HepG2 (cell line): Measurements from ENCODE around the gene DDC. TPM values are rescaled to one million over a fixed set of nuclear protein-coding genes. Genes with fewer than 3 reads are reported as not detected.
A peak's percentile ranks its signal among the peaks of the same experiment; 100 is the strongest.

Source experiments
- ATAC-seq: fragments of 200-7000 bp; cut with Tn5 transposase; 3 replicates; pipeline ENCODE4 v1.9.1; 2020; ENCODE audit warnings: mild to moderate bottlenecking, moderate library complexity
- BruUV-seq: library from RNA; stranded (reverse); fragments of 400-500 nt; replicated peaks from 2 replicates; lab custom pipeline; 2021; lab: Mats Ljungman, UMichigan
- CTCF ChIA-PET: fragments of 300-600 bp; formaldehyde crosslinking; extraction: SDS; loops from one replicate; lab custom pipeline; 2021; ENCODE audit warnings: low total read pairs, inconsistent platforms, low intra/inter-chr PET ratio; lab: Yijun Ruan, JAX
- POLR2A ChIA-PET: fragments of 350-600 bp; sonication (Branson Sonifier 250); formaldehyde crosslinking; loops from one replicate; lab custom pipeline; 2020; ENCODE audit warnings: antibody characterized with exemption, inconsistent platforms; lab: Yijun Ruan, JAX
- DNase-seq: peaks from one replicate; pipeline ENCODE4 v3.0.0-alpha.2; 2015; ENCODE audit warnings: low spot score
- FAIRE-seq: peaks from 3 replicates; lab custom pipeline; 2011; peaks lifted over from hg19 to GRCh38; lab: Jason Lieb, UNC
- H2AFZ ChIP-seq: one replicate; pipeline ENCODE4 v1.6.1; 2011; ENCODE audit warnings: low read length, inconsistent platforms
- H3K27ac ChIP-seq: fragments of 300-600 bp; 3 replicates; pipeline ENCODE4 v1.8.0; 2011; ENCODE audit warnings: mixed run types, mild to moderate bottlenecking, mixed read lengths, low read length, inconsistent platforms; ENCODE audit not compliant: insufficient read depth; ENCODE audit errors: extremely low read length
- H3K27me3 ChIP-seq, 2 experiments: fragments of 200-600 bp in 1 of 2; 2 replicates in 1 of 2; 3 replicates in 1 of 2; pipeline versions ENCODE4 v1.6.0 to v1.8.0; 2011; ENCODE audit warnings: low read length in 2 of 2, mild to moderate bottlenecking in 2 of 2, moderate library complexity in 2 of 2, inconsistent platforms in 1 of 2; ENCODE audit not compliant: insufficient read depth in 2 of 2, control insufficient read depth in 1 of 2
- H3K36me3 ChIP-seq, 2 experiments: fragments of 200-600 bp in 1 of 2; replicated peaks in 1 of 2; 2 replicates in 1 of 2; 3 replicates in 1 of 2; pipeline versions ENCODE4 v1.5.1 to v1.8.0; 2011; ENCODE audit warnings: low read length in 2 of 2, inconsistent platforms in 1 of 2; ENCODE audit not compliant: insufficient read depth in 2 of 2, control insufficient read depth in 1 of 2
- H3K4me1 ChIP-seq: 2 replicates; pipeline ENCODE4 v1.5.1; 2012; ENCODE audit warnings: low read length, inconsistent platforms; ENCODE audit not compliant: insufficient read depth
- H3K4me2 ChIP-seq: 2 replicates; pipeline ENCODE4 v1.6.0; 2011; ENCODE audit warnings: low read depth, low read length, inconsistent platforms
- H3K4me3 ChIP-seq, 3 experiments: fragments of 200-600 bp in 1 of 3; sonication (generic), shearing (Covaris generic) in 1 of 3; replicated peaks in 1 of 3; 2 replicates each; pipeline ENCODE4 v1.5.1; 2011 to 2016; ENCODE audit warnings: low read length in 3 of 3, inconsistent platforms in 2 of 3, low read depth in 2 of 3, mild to moderate bottlenecking in 2 of 3, control low read depth in 1 of 3, mixed read lengths in 1 of 3; ENCODE audit not compliant: insufficient read depth in 1 of 3
- H3K79me2 ChIP-seq: one replicate; pipeline ENCODE4 v1.6.1; 2011; ENCODE audit warnings: low read length, inconsistent platforms; ENCODE audit not compliant: insufficient read depth
- H3K9ac ChIP-seq: 2 replicates; pipeline ENCODE4 v1.6.0; 2011; ENCODE audit warnings: mild to moderate bottlenecking, low read depth, low read length, inconsistent platforms; ENCODE audit not compliant: insufficient read depth
- H3K9me3 ChIP-seq: 2 replicates; pipeline ENCODE4 v1.5.1; 2012; ENCODE audit warnings: mild to moderate bottlenecking, low read length
- H4K20me1 ChIP-seq: 2 replicates; pipeline ENCODE4 v1.6.0; 2011; ENCODE audit warnings: inconsistent platforms, mild to moderate bottlenecking, low read length, moderate library complexity; ENCODE audit not compliant: insufficient read depth
- CHD2 ChIP-seq: IDR thresholded peaks from 2 replicates; pipeline ENCODE4 v1.6.1; 2011; ENCODE audit warnings: low read depth, low read length, improper control_type of control experiment
- ELF4 ChIP-seq: sonication (generic); formaldehyde crosslinking; IDR thresholded peaks from 2 replicates; pipeline ENCODE4 v1.5.0; 2020; ENCODE audit warnings: missing genetic modification reagents, mild to moderate bottlenecking, moderate library complexity, borderline replicate concordance
- GZF1 ChIP-seq: sonication (generic); formaldehyde crosslinking; IDR thresholded peaks from 2 replicates; pipeline ENCODE4 v1.5.1; 2020; ENCODE audit warnings: mild to moderate bottlenecking, missing genetic modification reagents
- HOXD1 ChIP-seq: sonication (generic); formaldehyde crosslinking; IDR thresholded peaks from 2 replicates; pipeline ENCODE4 v1.5.0; 2020; ENCODE audit warnings: missing genetic modification reagents
- MNT ChIP-seq: fragments of 450-650 bp; IDR thresholded peaks from 2 replicates; pipeline ENCODE4 v1.6.1; 2016
- MTF2 ChIP-seq: sonication (generic); formaldehyde crosslinking; IDR thresholded peaks from 2 replicates; pipeline ENCODE4 v1.5.0; 2020; ENCODE audit warnings: missing genetic modification reagents, borderline replicate concordance
- POLR2AphosphoS2 ChIP-seq: IDR thresholded peaks from 2 replicates; pipeline ENCODE4 v1.6.1; 2011; ENCODE audit warnings: low read depth, low read length, improper control_type of control experiment
- RXRB ChIP-seq: IDR thresholded peaks from 2 replicates; pipeline ENCODE4 v1.6.1; 2016; ENCODE audit warnings: borderline replicate concordance, missing genetic modification reagents, missing compliant biosample characterization
- SMC3 ChIP-seq: IDR thresholded peaks from 2 replicates; pipeline ENCODE4 v1.6.1; 2011; ENCODE audit warnings: low read length, improper control_type of control experiment
- TCF12 ChIP-seq, 2 experiments: fragments of 450-650 bp in 1 of 2; sonication (generic) in 1 of 2; formaldehyde crosslinking in 1 of 2; IDR thresholded peaks; 2 replicates each; pipeline versions ENCODE4 v1.6.1 to v1.8.0; 2017 to 2022; ENCODE audit warnings: antibody characterized with exemption in 1 of 2, mild to moderate bottlenecking in 1 of 2, missing genetic modification reagents in 1 of 2, moderate library complexity in 1 of 2
- ZNF460 ChIP-seq: sonication (generic); formaldehyde crosslinking; IDR thresholded peaks from 2 replicates; pipeline ENCODE4 v1.5.1; 2020; ENCODE audit warnings: missing genetic modification reagents, mild to moderate bottlenecking, borderline replicate concordance
- ZNF484 ChIP-seq: sonication (generic); formaldehyde crosslinking; IDR thresholded peaks from 2 replicates; pipeline ENCODE4 v1.5.1; 2020; ENCODE audit warnings: mild to moderate bottlenecking, low read depth, missing genetic modification reagents, borderline replicate concordance
- ZNF556 ChIP-seq: sonication (generic); formaldehyde crosslinking; IDR thresholded peaks from 2 replicates; pipeline ENCODE4 v1.4.0; 2020; ENCODE audit warnings: mild to moderate bottlenecking, missing genetic modification reagents, borderline replicate concordance
- ZNF749 ChIP-seq: sonication (generic); formaldehyde crosslinking; IDR thresholded peaks from 2 replicates; pipeline ENCODE4 v1.8.0; 2022; ENCODE audit warnings: mild to moderate bottlenecking, missing genetic modification reagents, moderate library complexity, borderline replicate concordance
- WGBS: methylation state at CpG from one replicate; pipeline ENCODE4 v1.1.6; 2017; ENCODE audit warnings: low lambda C conversion rate; 5-methylcytosine and 5-hydroxymethylcytosine counted together
- in situ Hi-C: cut with HindIII; loops from 2 replicates; pipeline ENCODE4 v1.10.0; 2017; ENCODE audit warnings: low pct_unique_long_range_greater_than_20kb; ENCODE audit not compliant: extremely low pct_ligation_motif_present
- intact Hi-C: fragments of 100-400 bp; cut with micrococcal nuclease; formaldehyde crosslinking; loops from one replicate; pipeline ENCODE4 v1.10.0; 2022; ENCODE audit not compliant: unreplicated experiment
- polyA plus RNA-seq, 8 experiments: library from polyadenylated mRNA; depleted of rRNA in 3 of 8; stranded (reverse) in 7 of 8; unstranded in 1 of 8; fragments of >200 nt; fragmentation: Illumina TruSeq in 4 of 8; extraction: Trizol in 4 of 8; gene quantifications; 2 replicates each; pipeline versions ENCODE4 v1.2.1 to v1.2.3, GENCODE V29; 2011 to 2016; ENCODE audit warnings: low read depth in 4 of 8, missing spikeins in 1 of 8, mixed read lengths in 1 of 8; ENCODE audit not compliant: insufficient read depth in 1 of 8
- total RNA-seq, 5 experiments: library from RNA; depleted of rRNA; stranded (reverse); fragments of >200 nt; fragmentation: Illumina TruSeq; extraction: Trizol; gene quantifications; 2 replicates each; pipeline ENCODE4 v1.2.3, GENCODE V29; 2016; ENCODE audit warnings: low read depth in 1 of 5

Gene DDC
- total and polyA plus RNA-seq, 2 of the 13 experiments (the other 11 are each of a cell fraction or from before 2014, with no cell fraction given) = 11.7 to 93.3 TPM

GRCh38 chr7:50416527-50417182 lies 148.6 kb downstream of the DDC start:
- CTCF ChIA-PET = interaction anchor here (1.7 to 2.3 kb wide), 2 partner anchors 211 to 274 kb away, joined by 13 to 15 read pairs; no protein-coding TSS in a partner anchor
- Histone ChIP-seq H2AFZ (no peak overlapping the region), H3K79me2 (no peaks in the 10 kb centered on the region), H3K27ac (no peak overlapping the region), H3K36me3 (no peaks in the 10 kb centered on the region), H4K20me1 (no peaks in the 10 kb centered on the region), H3K4me1 (no peaks in the 10 kb centered on the region), H3K4me3 (no peak overlapping the region), H3K9ac (no peak overlapping the region), H3K9me3 (no peaks in the 10 kb centered on the region), H3K27me3 (peaks cover 0 to 21% of the 10 kb centered on the region in 2 experiments; a peak in 3 of 5 replicates), H3K4me2 (no peak overlapping the region)
- in situ Hi-C loops = loop anchor here (10.0 kb wide), 2 partner anchors 212 to 272 kb away; no protein-coding TSS in a partner anchor
- POLR2A ChIA-PET = no interaction called here
- FAIRE-seq = no peak
- 0% methylated on average over 7 of the region's 7 CpGs for WGBS
- ATAC-seq = no peak
- TF ChIP-seq MTF2 (CRISPR knock-in tag) (no peak), MNT (peak; percentile 67)
- no peak for DNase-seq
- BruUV-seq = no TSS peak
- intact Hi-C loops = no loop called here

- BruUV-seq = no TSS peak
- H3K4me3 ChIP-seq = no peak overlapping the region
- H3K9me3 ChIP-seq = no peaks in the 10 kb centered on the region
- DNase-seq = no peak
- ChIA-PET CTCF (no interaction called here), POLR2A (no interaction called here)
- no peak for ATAC-seq
- 22% methylated on average over 5 of the region's 6 CpGs for WGBS
- in situ Hi-C loops (loop anchor here (10.0 kb wide), 2 partner anchors 211 to 271 kb away; no protein-coding TSS in a partner anchor), intact Hi-C loops (no loop called here)
- H3K27me3 ChIP-seq = peaks cover 0 to 24% of the 10 kb centered on the region in 2 experiments; a peak in 3 of 5 replicates
- no peaks in the 10 kb centered on the region for H3K4me1 ChIP-seq
- no peak overlapping the region for H2AFZ ChIP-seq
- no peaks in the 10 kb centered on the region for H3K36me3 ChIP-seq
- no peaks in the 10 kb centered on the region for H3K79me2 ChIP-seq
- H4K20me1 ChIP-seq = no peaks in the 10 kb centered on the region
- no peak for FAIRE-seq
- H3K9ac ChIP-seq = no peak overlapping the region
- no peak overlapping the region for H3K4me2 ChIP-seq
- H3K27ac ChIP-seq = no peak overlapping the region
- TF ChIP-seq ZNF556 (CRISPR knock-in tag) = no peak
- TF ChIP-seq GZF1 = no peak
- TF ChIP-seq ZNF484 (CRISPR knock-in tag) = no peak
- TF ChIP-seq POLR2AphosphoS2 = no peak
- TF ChIP-seq TCF12 (IDR thresholded peaks at IDR 0.05) = no peak
- no peak for TF ChIP-seq TCF12 (CRISPR knock-in tag; IDR thresholded peaks at IDR 0.05)
- no peak for TF ChIP-seq ZNF460 (CRISPR knock-in tag)
- TF ChIP-seq SMC3 = no peak
- no peak for TF ChIP-seq HOXD1 (CRISPR knock-in tag)
- no peak for TF ChIP-seq RXRB (CRISPR knock-in tag)
- TF ChIP-seq ZNF749 = no peak
- no peak for TF ChIP-seq ELF4 (CRISPR knock-in tag)
- no peak for TF ChIP-seq CHD2
These were observed 149.3 kb downstream of the DDC start for GRCh38 chr7:50415844-50416364.
